GM12878 (cell line): ENCODE measurements around the gene CEACAM21. TPM values are rescaled to one million over a fixed set of nuclear protein-coding genes. Genes with fewer than 3 reads are reported as not detected.

Experiments used
- ATAC-seq: fragments of 200-7000 bp; cut with Tn5 transposase; 3 replicates; pipeline ENCODE4 v1.9.1; 2020; ENCODE audit warnings: mild to moderate bottlenecking, moderate library complexity
- BruUV-seq: library from RNA; stranded (reverse); fragments of 400-500 nt; replicated peaks from 2 replicates; lab custom pipeline; 2021; lab: Mats Ljungman, UMichigan
- CTCF ChIA-PET: fragments of 300-600 bp; sonication (Branson Sonifier 250); formaldehyde crosslinking; extraction: SDS; loops from one replicate; lab custom pipeline; 2021; ENCODE audit warnings: inconsistent platforms; lab: Yijun Ruan, JAX
- POLR2A ChIA-PET: fragments of 350-600 bp; formaldehyde crosslinking; extraction: SDS; loops from one replicate; lab custom pipeline; 2021; ENCODE audit warnings: inconsistent platforms; lab: Charles Lee
- RAD21 ChIA-PET: fragments of 300-600 bp; sonication (Branson Sonifier 250); formaldehyde crosslinking; loops from one replicate; lab custom pipeline; 2023; ENCODE audit warnings: antibody characterized with exemption; ENCODE audit not compliant: unreplicated experiment; lab: Charles Lee
- SMC1A ChIA-PET: fragments of 300-600 bp; sonication (Branson Sonifier 250); formaldehyde crosslinking; loops from one replicate; lab custom pipeline; 2023; ENCODE audit not compliant: unreplicated experiment, uncharacterized antibody; lab: Charles Lee
- DNase-seq: peaks from one replicate; pipeline ENCODE4 v3.0.0-alpha.2; 2011; ENCODE audit warnings: low read depth, low spot score
- FAIRE-seq: peaks from 3 replicates; lab custom pipeline; 2011; peaks lifted over from hg19 to GRCh38; lab: Jason Lieb, UNC
- H2AFZ ChIP-seq: 2 replicates; pipeline ENCODE4 v1.6.0; 2011; ENCODE audit warnings: low read depth, low read length, control low read depth; ENCODE audit not compliant: control insufficient read depth
- H3K27ac ChIP-seq: 2 replicates; pipeline ENCODE4 v1.5.1; 2011; ENCODE audit warnings: control low read depth; ENCODE audit not compliant: control insufficient read depth, insufficient read depth
- H3K27me3 ChIP-seq, 2 experiments: replicated peaks in 1 of 2; 2 replicates each; pipeline versions ENCODE4 v1.6.0 to v1.6.1; 2011; ENCODE audit warnings: low read length in 1 of 2; ENCODE audit not compliant: control insufficient read depth in 2 of 2, insufficient read depth in 2 of 2
- H3K36me3 ChIP-seq, 2 experiments: 2 replicates each; pipeline ENCODE4 v1.5.1; 2011; ENCODE audit warnings: low read length in 1 of 2; ENCODE audit not compliant: control insufficient read depth in 2 of 2, insufficient read depth in 2 of 2
- H3K4me1 ChIP-seq: 2 replicates; pipeline ENCODE4 v1.6.1; 2011; ENCODE audit warnings: mild to moderate bottlenecking, low read length, moderate library complexity, mixed read lengths; ENCODE audit not compliant: control insufficient read depth, insufficient read depth
- H3K4me2 ChIP-seq: 2 replicates; pipeline ENCODE4 v1.6.0; 2011; ENCODE audit warnings: control low read depth; ENCODE audit not compliant: control insufficient read depth, insufficient read depth
- H3K4me3 ChIP-seq: fragments of 200-600 bp; sonication (generic); 2 replicates; pipeline ENCODE4 v1.5.1; 2016
- H3K79me2 ChIP-seq: 2 replicates; pipeline ENCODE4 v1.6.0; 2011; ENCODE audit warnings: low read length; ENCODE audit not compliant: control insufficient read depth, insufficient read depth
- H3K9ac ChIP-seq: 2 replicates; pipeline ENCODE4 v1.8.0; 2011; ENCODE audit warnings: low read length, control low read depth, mixed read lengths; ENCODE audit not compliant: control insufficient read depth, insufficient read depth
- H3K9me3 ChIP-seq: replicated peaks from 3 replicates; pipeline ENCODE4 v1.5.1; 2011; ENCODE audit warnings: mild to moderate bottlenecking, low read length; ENCODE audit not compliant: control insufficient read depth, insufficient read depth
- H4K20me1 ChIP-seq: 2 replicates; pipeline ENCODE4 v1.6.0; 2011; ENCODE audit not compliant: control insufficient read depth, insufficient read depth
- ASH2L ChIP-seq: fragments of 300-600, 200-600 bp; sonication (generic); IDR thresholded peaks from 2 replicates; pipeline ENCODE4 v1.6.1; 2017; ENCODE audit warnings: low read depth, mild to moderate bottlenecking, borderline replicate concordance
- CREM ChIP-seq: IDR thresholded peaks from 2 replicates; pipeline ENCODE4 v1.6.1; 2014; ENCODE audit warnings: antibody characterized with exemption, low read depth
- CUX1 ChIP-seq: IDR thresholded peaks from 2 replicates; pipeline ENCODE4 v1.6.1; 2012; ENCODE audit warnings: improper control_type of control experiment, low read depth, low read length; ENCODE audit not compliant: insufficient replicate concordance
- ETV6 ChIP-seq, 2 experiments: fragments of 450-650 bp in 1 of 2; IDR thresholded peaks in 1 of 2; conservative IDR thresholded peaks in 1 of 2; 2 replicates each; pipeline ENCODE4 v1.6.1; 2014; ENCODE audit warnings: antibody characterized with exemption in 1 of 2, borderline replicate concordance in 1 of 2, low read depth in 1 of 2, mild to moderate bottlenecking in 1 of 2, moderate library complexity in 1 of 2
- GATAD2B ChIP-seq: fragments of 450-650 bp; conservative IDR thresholded peaks from 2 replicates; pipeline ENCODE4 v1.6.1; 2017; ENCODE audit warnings: low read depth, mild to moderate bottlenecking, moderate library complexity
- HCFC1 ChIP-seq: fragments of 150-350 bp; IDR thresholded peaks from 2 replicates; pipeline ENCODE4 v1.6.1; 2014; ENCODE audit warnings: low read length
- IRF5 ChIP-seq: fragments of 450-650 bp; IDR thresholded peaks from 2 replicates; pipeline ENCODE4 v1.6.1; 2017; ENCODE audit warnings: borderline replicate concordance
- JUND ChIP-seq: IDR thresholded peaks from 2 replicates; pipeline ENCODE4 v1.6.1; 2012; ENCODE audit warnings: low read depth, mild to moderate bottlenecking, low read length, improper control_type of control experiment, moderate library complexity
- NFXL1 ChIP-seq: fragments of 450-650 bp; IDR thresholded peaks from 2 replicates; pipeline ENCODE4 v1.6.1; 2017; ENCODE audit warnings: antibody characterized with exemption, mild to moderate bottlenecking, borderline replicate concordance
- RUNX3 ChIP-seq: IDR thresholded peaks from 2 replicates; pipeline ENCODE4 v1.6.1; 2012; ENCODE audit warnings: low read length, inconsistent platforms
- SMC3 ChIP-seq: IDR thresholded peaks from 2 replicates; pipeline ENCODE4 v1.6.1; 2011; ENCODE audit warnings: low read length, improper control_type of control experiment, borderline replicate concordance
- USF2 ChIP-seq: IDR thresholded peaks from 2 replicates; pipeline ENCODE4 v1.6.1; 2011; ENCODE audit warnings: low read depth, low read length, improper control_type of control experiment, borderline replicate concordance
- ZNF622 ChIP-seq: fragments of 450-650 bp; IDR thresholded peaks from 2 replicates; pipeline ENCODE4 v1.6.1; 2017; ENCODE audit warnings: mild to moderate bottlenecking, inconsistent platforms
- ZZZ3 ChIP-seq: IDR thresholded peaks from 2 replicates; pipeline ENCODE4 v1.6.1; 2011; ENCODE audit warnings: low read depth; ENCODE audit not compliant: control insufficient read depth, insufficient read length
- WGBS: methylation state at CpG from one replicate; pipeline ENCODE4 v1.1.6; 2016; ENCODE audit warnings: low lambda C conversion rate; ENCODE audit not compliant: insufficient replicate concordance, insufficient coverage; ENCODE audit errors: missing lambda C conversion rate; 5-methylcytosine and 5-hydroxymethylcytosine counted together
- in situ Hi-C: fragments of 300-500 bp; cut with MboI; formaldehyde crosslinking; loops from 9 replicates; pipeline ENCODE4 v1.14.3; 2018; ENCODE audit warnings: mixed read lengths
- intact Hi-C: fragments of 100-400 bp; cut with micrococcal nuclease; formaldehyde crosslinking; loops from one replicate; pipeline ENCODE4 v1.14.2; 2022; ENCODE audit not compliant: unreplicated experiment
- polyA plus RNA-seq, 11 experiments: library from polyadenylated mRNA; depleted of rRNA in 4 of 11; unstranded in 6 of 11; stranded (reverse) in 5 of 11; fragments of >200 nt; fragmentation: Nextera tagmentation in 4 of 11; fragmentation: Illumina TruSeq in 1 of 11; extraction: Ambion mirVana in 4 of 11; extraction: Trizol in 1 of 11; gene quantifications; 1 replicate in 1 of 11; 2 replicates in 10 of 11; pipeline versions ENCODE4 v1.2.1 to v1.2.3, GENCODE V29; 2011 to 2016; ENCODE audit warnings: inconsistent platforms in 2 of 11, missing spikeins in 2 of 11, low read depth in 1 of 11
- total RNA-seq, 4 experiments: library from RNA; depleted of rRNA in 3 of 4; stranded (reverse); fragments of >200 nt in 3 of 4; fragmentation: Illumina TruSeq in 1 of 4; extraction: Trizol in 1 of 4; gene quantifications; 2 replicates each; pipeline versions ENCODE4 v1.2.1 to v1.2.3, GENCODE V29; 2013 to 2021

The CEACAM21 gene
- total and polyA plus RNA-seq, 10 of the 15 experiments (the other 5 are each of a cell fraction or from before 2014, with no cell fraction given): 0.87 to 13.6 (median 8.1) TPM

GRCh38 chr19:41604831-41605230 is 28.9 kb downstream of the CEACAM21 start:
- in situ Hi-C loops: no loop called here
- no peaks in the 10 kb centered on the region for H3K79me2 ChIP-seq
- H3K4me2 ChIP-seq: no peak overlapping the region
- H3K9ac ChIP-seq: no peak overlapping the region
- no peak overlapping the region for H3K4me3 ChIP-seq
- ATAC-seq (no peak), DNase-seq (no peak), FAIRE-seq (no peak)
- no peaks in the 10 kb centered on the region for H3K36me3 ChIP-seq
- RAD21 ChIA-PET: no interaction called here
- H3K9me3 ChIP-seq: no peaks in the 10 kb centered on the region
- intact Hi-C loops: no loop called here
- 5% methylated on average over 3 of the region's 3 CpGs for WGBS
- H3K4me1 ChIP-seq: no peaks in the 10 kb centered on the region
- H4K20me1 ChIP-seq: no peaks in the 10 kb centered on the region
- POLR2A ChIA-PET: no interaction called here
- no peak for TF ChIP-seq HCFC1
- TF ChIP-seq ETV6 (conservative IDR thresholded peaks at IDR 0.05 in 1 of 2, IDR thresholded peaks at IDR 0.05 in 1 of 2; ENCODE audit: borderline replicate concordance in 1 of 2, low read depth in 1 of 2): no peak
- TF ChIP-seq ASH2L: no peak
- no peak for TF ChIP-seq SMC3
- no peak for TF ChIP-seq USF2
- TF ChIP-seq ZZZ3: no peak
- TF ChIP-seq NFXL1: no peak
- no peak for TF ChIP-seq RUNX3
- no peak for TF ChIP-seq GATAD2B
- TF ChIP-seq JUND: no peak
- TF ChIP-seq ZNF622: no peak
- no peak for TF ChIP-seq CREM
- no peak for TF ChIP-seq IRF5
- TF ChIP-seq CUX1: no peak
- H2AFZ ChIP-seq: no peak overlapping the region
- CTCF ChIA-PET: interaction anchor here (1.1 to 4.6 kb wide), 5 partner anchors 11 to 232 kb away, joined by 3 to 17 read pairs (median 4); no protein-coding TSS in a partner anchor
- no TSS peak for BruUV-seq
- SMC1A ChIA-PET: interaction anchor here (1.5 kb wide), 1 partner anchor 9 kb away, joined by 4 read pairs; no protein-coding TSS in a partner anchor
- no peak overlapping the region for H3K27ac ChIP-seq
- H3K27me3 ChIP-seq: peaks cover 0 to 4% of the 10 kb centered on the region in 2 experiments; a peak in 3 of 4 replicates
